Activated CD8-positive, alpha-beta memory T cell treated with anti-CD3 and anti-CD28 coated beads, Interleukin-2, amount 50 U/mL, for 1 hour (primary cell): ENCODE data around the gene SOCS3.

Source experiments
- DNase-seq: peaks from one replicate; pipeline ENCODE4 v3.0.0-alpha.2; 2020; ENCODE audit errors: extremely low read depth

The SOCS3 gene

GRCh38 chr17:78307887-78308638 lies 51.8 kb downstream of the SOCS3 start:
- DNase-seq = no peak

DNA sequence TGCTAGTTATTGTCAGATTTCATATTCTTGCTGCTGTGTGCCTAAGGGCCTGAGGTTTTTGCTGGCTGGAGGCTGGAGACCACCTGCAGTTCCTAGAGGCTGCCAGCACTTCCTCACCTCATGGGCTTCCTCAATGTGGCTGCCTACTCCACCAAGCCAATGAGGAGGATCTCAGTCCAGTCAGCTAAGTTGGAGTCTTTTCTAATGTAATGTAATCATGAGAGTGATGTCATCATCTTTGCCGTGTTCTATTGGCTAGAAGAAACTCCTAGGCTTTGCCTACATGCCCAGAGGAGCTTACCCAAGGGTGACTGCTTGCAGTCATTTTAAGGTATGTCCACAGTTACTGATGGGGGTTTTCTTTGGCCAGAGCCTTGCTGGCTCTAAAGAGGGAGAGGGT lies 53.0 kb downstream of the SOCS3 start:
- DNase-seq = no peak
